GM12878 (cell line): ENCODE data around the gene AFF2. TPM values are rescaled to one million over a fixed set of nuclear protein-coding genes. Genes with fewer than 3 reads are reported as not detected.

Experiments used
- ATAC-seq: fragments of 200-7000 bp; cut with Tn5 transposase; 3 replicates; pipeline ENCODE4 v1.9.1; 2020; ENCODE audit warnings: mild to moderate bottlenecking, moderate library complexity
- BruUV-seq: library from RNA; stranded (reverse); fragments of 400-500 nt; replicated peaks from 2 replicates; lab custom pipeline; 2021; lab: Mats Ljungman, UMichigan
- CTCF ChIA-PET: fragments of 300-600 bp; sonication (Branson Sonifier 250); formaldehyde crosslinking; extraction: SDS; loops from one replicate; lab custom pipeline; 2021; ENCODE audit warnings: inconsistent platforms; lab: Yijun Ruan, JAX
- POLR2A ChIA-PET: fragments of 350-600 bp; formaldehyde crosslinking; extraction: SDS; loops from one replicate; lab custom pipeline; 2021; ENCODE audit warnings: inconsistent platforms; lab: Charles Lee
- RAD21 ChIA-PET: fragments of 300-600 bp; sonication (Branson Sonifier 250); formaldehyde crosslinking; loops from one replicate; lab custom pipeline; 2023; ENCODE audit warnings: antibody characterized with exemption; ENCODE audit not compliant: unreplicated experiment; lab: Charles Lee
- SMC1A ChIA-PET: fragments of 300-600 bp; sonication (Branson Sonifier 250); formaldehyde crosslinking; loops from one replicate; lab custom pipeline; 2023; ENCODE audit not compliant: unreplicated experiment, uncharacterized antibody; lab: Charles Lee
- DNase-seq: peaks from one replicate; pipeline ENCODE4 v3.0.0-alpha.2; 2011; ENCODE audit warnings: low read depth, low spot score
- FAIRE-seq: peaks from 3 replicates; lab custom pipeline; 2011; peaks lifted over from hg19 to GRCh38; lab: Jason Lieb, UNC
- H2AFZ ChIP-seq: 2 replicates; pipeline ENCODE4 v1.6.0; 2011; ENCODE audit warnings: low read depth, low read length, control low read depth; ENCODE audit not compliant: control insufficient read depth
- H3K27ac ChIP-seq: 2 replicates; pipeline ENCODE4 v1.5.1; 2011; ENCODE audit warnings: control low read depth; ENCODE audit not compliant: control insufficient read depth, insufficient read depth
- H3K27me3 ChIP-seq, 2 experiments: replicated peaks in 1 of 2; 2 replicates each; pipeline versions ENCODE4 v1.6.0 to v1.6.1; 2011; ENCODE audit warnings: low read length in 1 of 2; ENCODE audit not compliant: control insufficient read depth in 2 of 2, insufficient read depth in 2 of 2
- H3K36me3 ChIP-seq, 2 experiments: 2 replicates each; pipeline ENCODE4 v1.5.1; 2011; ENCODE audit warnings: low read length in 1 of 2; ENCODE audit not compliant: control insufficient read depth in 2 of 2, insufficient read depth in 2 of 2
- H3K4me1 ChIP-seq: 2 replicates; pipeline ENCODE4 v1.6.1; 2011; ENCODE audit warnings: mild to moderate bottlenecking, low read length, moderate library complexity, mixed read lengths; ENCODE audit not compliant: control insufficient read depth, insufficient read depth
- H3K4me2 ChIP-seq: 2 replicates; pipeline ENCODE4 v1.6.0; 2011; ENCODE audit warnings: control low read depth; ENCODE audit not compliant: control insufficient read depth, insufficient read depth
- H3K4me3 ChIP-seq: fragments of 200-600 bp; sonication (generic); 2 replicates; pipeline ENCODE4 v1.5.1; 2016
- H3K79me2 ChIP-seq: 2 replicates; pipeline ENCODE4 v1.6.0; 2011; ENCODE audit warnings: low read length; ENCODE audit not compliant: control insufficient read depth, insufficient read depth
- H3K9ac ChIP-seq: 2 replicates; pipeline ENCODE4 v1.8.0; 2011; ENCODE audit warnings: low read length, control low read depth, mixed read lengths; ENCODE audit not compliant: control insufficient read depth, insufficient read depth
- H3K9me3 ChIP-seq: replicated peaks from 3 replicates; pipeline ENCODE4 v1.5.1; 2011; ENCODE audit warnings: mild to moderate bottlenecking, low read length; ENCODE audit not compliant: control insufficient read depth, insufficient read depth
- H4K20me1 ChIP-seq: 2 replicates; pipeline ENCODE4 v1.6.0; 2011; ENCODE audit not compliant: control insufficient read depth, insufficient read depth
- ATF7 ChIP-seq: fragments of 450-650 bp; IDR thresholded peaks from 2 replicates; pipeline ENCODE4 v1.6.1; 2016; ENCODE audit warnings: low read depth, mild to moderate bottlenecking
- BACH1 ChIP-seq: fragments of 450-650 bp; IDR thresholded peaks from 2 replicates; pipeline ENCODE4 v1.6.1; 2017; ENCODE audit warnings: mild to moderate bottlenecking, borderline replicate concordance
- CBX3 ChIP-seq: fragments of 200-600 bp; sonication (generic); IDR thresholded peaks from 2 replicates; pipeline ENCODE4 v1.6.1; 2016; ENCODE audit warnings: low read depth, borderline replicate concordance
- CHD4 ChIP-seq: fragments of 200-600 bp; sonication (generic); IDR thresholded peaks from 2 replicates; pipeline ENCODE4 v1.6.1; 2016; ENCODE audit warnings: mild to moderate bottlenecking
- CREB1 ChIP-seq: IDR thresholded peaks from 2 replicates; pipeline ENCODE4 v1.6.1; 2012; ENCODE audit warnings: low read depth, mild to moderate bottlenecking, inconsistent platforms
- ELK1 ChIP-seq: IDR thresholded peaks from 2 replicates; pipeline ENCODE4 v1.6.1; 2012; ENCODE audit warnings: low read depth, low read length, improper control_type of control experiment
- ETV6 ChIP-seq, 2 experiments: fragments of 450-650 bp in 1 of 2; IDR thresholded peaks in 1 of 2; conservative IDR thresholded peaks in 1 of 2; 2 replicates each; pipeline ENCODE4 v1.6.1; 2014; ENCODE audit warnings: antibody characterized with exemption in 1 of 2, borderline replicate concordance in 1 of 2, low read depth in 1 of 2, mild to moderate bottlenecking in 1 of 2, moderate library complexity in 1 of 2
- KDM1A ChIP-seq: fragments of 200-600 bp; sonication (generic); IDR thresholded peaks from 2 replicates; pipeline ENCODE4 v1.6.1; 2016; ENCODE audit warnings: borderline replicate concordance
- MEF2A ChIP-seq: IDR thresholded peaks from 2 replicates; pipeline ENCODE4 v1.6.1; 2011; ENCODE audit warnings: low read depth, mild to moderate bottlenecking, low read length, moderate library complexity; ENCODE audit not compliant: insufficient read depth
- RAD51 ChIP-seq: fragments of 450-650 bp; IDR thresholded peaks from 2 replicates; pipeline ENCODE4 v1.6.1; 2016; ENCODE audit warnings: moderate library complexity, mild to moderate bottlenecking, inconsistent platforms
- RB1 ChIP-seq: fragments of 450-650 bp; formaldehyde crosslinking; IDR thresholded peaks from 2 replicates; pipeline ENCODE4 v1.6.1; 2017; ENCODE audit warnings: mild to moderate bottlenecking, borderline replicate concordance
- SMAD1 ChIP-seq: fragments of 450-650 bp; IDR thresholded peaks from 2 replicates; pipeline ENCODE4 v1.6.1; 2018; ENCODE audit warnings: mild to moderate bottlenecking, low read depth; ENCODE audit not compliant: partially characterized antibody
- SMAD5 ChIP-seq: IDR thresholded peaks from 2 replicates; pipeline ENCODE4 v1.6.1; 2016; ENCODE audit warnings: antibody characterized with exemption, low read depth
- SPI1 ChIP-seq: IDR thresholded peaks from 2 replicates; pipeline ENCODE4 v1.6.1; 2011; ENCODE audit warnings: low read depth, mild to moderate bottlenecking, low read length, moderate library complexity, borderline replicate concordance; ENCODE audit not compliant: insufficient read depth
- STAT3 ChIP-seq: IDR thresholded peaks from 2 replicates; pipeline ENCODE4 v1.6.1; 2011; ENCODE audit warnings: low read depth, low read length, improper control_type of control experiment
- SUZ12 ChIP-seq: fragments of 200-600 bp; sonication (generic); IDR thresholded peaks from one replicate; pipeline ENCODE4 v1.6.1; 2018; ENCODE audit warnings: antibody characterized with exemption, mild to moderate bottlenecking; ENCODE audit not compliant: unreplicated experiment
- TAF1 ChIP-seq: IDR thresholded peaks from 2 replicates; pipeline ENCODE4 v1.6.1; 2011; ENCODE audit warnings: mild to moderate bottlenecking, low read depth, low read length, borderline replicate concordance
- ZNF24 ChIP-seq: fragments of 450-650 bp; IDR thresholded peaks from 2 replicates; pipeline ENCODE4 v1.6.1; 2017; ENCODE audit warnings: antibody characterized with exemption, mild to moderate bottlenecking
- ZNF274 ChIP-seq: IDR thresholded peaks from one replicate; pipeline ENCODE4 v1.8.0; 2011; ENCODE audit not compliant: insufficient read length, insufficient read depth
- WGBS: methylation state at CpG from one replicate; pipeline ENCODE4 v1.1.6; 2016; ENCODE audit warnings: low lambda C conversion rate; ENCODE audit not compliant: insufficient replicate concordance, insufficient coverage; ENCODE audit errors: missing lambda C conversion rate; 5-methylcytosine and 5-hydroxymethylcytosine counted together
- in situ Hi-C: fragments of 300-500 bp; cut with MboI; formaldehyde crosslinking; loops from 9 replicates; pipeline ENCODE4 v1.14.3; 2018; ENCODE audit warnings: mixed read lengths
- intact Hi-C: fragments of 100-400 bp; cut with micrococcal nuclease; formaldehyde crosslinking; loops from one replicate; pipeline ENCODE4 v1.14.2; 2022; ENCODE audit not compliant: unreplicated experiment
- polyA plus RNA-seq, 11 experiments: library from polyadenylated mRNA; depleted of rRNA in 4 of 11; unstranded in 6 of 11; stranded (reverse) in 5 of 11; fragments of >200 nt; fragmentation: Nextera tagmentation in 4 of 11; fragmentation: Illumina TruSeq in 1 of 11; extraction: Ambion mirVana in 4 of 11; extraction: Trizol in 1 of 11; gene quantifications; 1 replicate in 1 of 11; 2 replicates in 10 of 11; pipeline versions ENCODE4 v1.2.1 to v1.2.3, GENCODE V29; 2011 to 2016; ENCODE audit warnings: inconsistent platforms in 2 of 11, missing spikeins in 2 of 11, low read depth in 1 of 11
- total RNA-seq, 4 experiments: library from RNA; depleted of rRNA in 3 of 4; stranded (reverse); fragments of >200 nt in 3 of 4; fragmentation: Illumina TruSeq in 1 of 4; extraction: Trizol in 1 of 4; gene quantifications; 2 replicates each; pipeline versions ENCODE4 v1.2.1 to v1.2.3, GENCODE V29; 2013 to 2021
- TF ChIP-seq, protein P1 (sequence below): fragments of 450-650 bp; IDR thresholded peaks from 2 replicates; pipeline ENCODE4 v1.6.1; 2016; ENCODE audit warnings: mild to moderate bottlenecking, moderate library complexity, borderline replicate concordance

AFF2 gene
- total and polyA plus RNA-seq, 10 of the 15 experiments (the other 5 are each of a cell fraction or from before 2014, with no cell fraction given) = under 0.01 to 0.03 TPM; not detected in 8

DNA sequence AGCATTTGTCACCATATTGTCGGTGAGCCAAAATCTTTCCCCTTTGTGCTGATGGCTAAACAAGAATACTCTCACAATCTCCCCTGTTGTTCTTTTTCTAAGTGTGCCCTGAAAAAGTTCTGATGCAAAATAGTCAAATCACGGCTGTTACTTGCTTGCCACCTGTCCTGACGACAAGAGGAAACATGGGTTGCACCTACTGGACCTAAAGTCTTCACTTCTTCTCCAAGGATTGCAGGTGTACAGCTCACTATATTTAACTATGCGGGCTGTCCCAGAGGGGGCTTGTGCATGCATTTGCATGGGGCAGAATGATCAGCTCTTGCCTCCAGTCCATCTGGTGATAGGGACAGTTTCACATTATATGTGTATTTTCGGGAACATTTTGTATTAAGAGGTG lies 21.6 kb downstream of the AFF2 start:
- DNase-seq (no peak), ATAC-seq (no peak), FAIRE-seq (no peak)
- H3K27ac ChIP-seq = no peak overlapping the region
- no peaks in the 10 kb centered on the region for H3K36me3 ChIP-seq
- in situ Hi-C loops (no loop called here), intact Hi-C loops (no loop called here)
- no TSS peak for BruUV-seq
- no peak overlapping the region for H3K4me2 ChIP-seq
- no peaks in the 10 kb centered on the region for H3K9me3 ChIP-seq
- WGBS = 15% methylated on average over 5 of the region's 5 CpGs
- H3K4me1 ChIP-seq = no peaks in the 10 kb centered on the region
- H3K79me2 ChIP-seq = no peaks in the 10 kb centered on the region
- ChIA-PET POLR2A (no interaction called here), RAD21 (no interaction called here), SMC1A (no interaction called here), CTCF (interaction anchor here (2.8 kb wide), 1 partner anchor 8 kb away, joined by 11 read pairs; no protein-coding TSS in a partner anchor)
- no peak overlapping the region for H2AFZ ChIP-seq
- no peak for TF ChIP-seq RB1
- no peak for TF ChIP-seq ZNF274
- no peak for TF ChIP-seq STAT3
- no peak for TF ChIP-seq ATF7
- TF ChIP-seq CREB1 = no peak
- TF ChIP-seq, protein P1, sequence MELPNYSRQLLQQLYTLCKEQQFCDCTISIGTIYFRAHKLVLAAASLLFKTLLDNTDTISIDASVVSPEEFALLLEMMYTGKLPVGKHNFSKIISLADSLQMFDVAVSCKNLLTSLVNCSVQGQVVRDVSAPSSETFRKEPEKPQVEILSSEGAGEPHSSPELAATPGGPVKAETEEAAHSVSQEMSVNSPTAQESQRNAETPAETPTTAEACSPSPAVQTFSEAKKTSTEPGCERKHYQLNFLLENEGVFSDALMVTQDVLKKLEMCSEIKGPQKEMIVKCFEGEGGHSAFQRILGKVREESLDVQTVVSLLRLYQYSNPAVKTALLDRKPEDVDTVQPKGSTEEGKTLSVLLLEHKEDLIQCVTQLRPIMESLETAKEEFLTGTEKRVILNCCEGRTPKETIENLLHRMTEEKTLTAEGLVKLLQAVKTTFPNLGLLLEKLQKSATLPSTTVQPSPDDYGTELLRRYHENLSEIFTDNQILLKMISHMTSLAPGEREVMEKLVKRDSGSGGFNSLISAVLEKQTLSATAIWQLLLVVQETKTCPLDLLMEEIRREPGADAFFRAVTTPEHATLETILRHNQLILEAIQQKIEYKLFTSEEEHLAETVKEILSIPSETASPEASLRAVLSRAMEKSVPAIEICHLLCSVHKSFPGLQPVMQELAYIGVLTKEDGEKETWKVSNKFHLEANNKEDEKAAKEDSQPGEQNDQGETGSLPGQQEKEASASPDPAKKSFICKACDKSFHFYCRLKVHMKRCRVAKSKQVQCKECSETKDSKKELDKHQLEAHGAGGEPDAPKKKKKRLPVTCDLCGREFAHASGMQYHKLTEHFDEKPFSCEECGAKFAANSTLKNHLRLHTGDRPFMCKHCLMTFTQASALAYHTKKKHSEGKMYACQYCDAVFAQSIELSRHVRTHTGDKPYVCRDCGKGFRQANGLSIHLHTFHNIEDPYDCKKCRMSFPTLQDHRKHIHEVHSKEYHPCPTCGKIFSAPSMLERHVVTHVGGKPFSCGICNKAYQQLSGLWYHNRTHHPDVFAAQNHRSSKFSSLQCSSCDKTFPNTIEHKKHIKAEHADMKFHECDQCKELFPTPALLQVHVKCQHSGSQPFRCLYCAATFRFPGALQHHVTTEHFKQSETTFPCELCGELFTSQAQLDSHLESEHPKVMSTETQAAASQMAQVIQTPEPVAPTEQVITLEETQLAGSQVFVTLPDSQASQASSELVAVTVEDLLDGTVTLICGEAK = no peak
- no peak for TF ChIP-seq CHD4
- TF ChIP-seq ELK1 = no peak
- TF ChIP-seq SMAD5 = no peak
- TF ChIP-seq ETV6 (conservative IDR thresholded peaks at IDR 0.05 in 1 of 2, IDR thresholded peaks at IDR 0.05 in 1 of 2; ENCODE audit: borderline replicate concordance in 1 of 2, low read depth in 1 of 2) = no peak
- TF ChIP-seq RAD51 = no peak
- TF ChIP-seq CBX3 = no peak
- no peak for TF ChIP-seq ZNF24
- TF ChIP-seq BACH1 = no peak
- no peak for TF ChIP-seq TAF1
- TF ChIP-seq SMAD1 = no peak
- no peak for TF ChIP-seq MEF2A
- no peak for TF ChIP-seq SUZ12
- no peak for TF ChIP-seq KDM1A
- no peak for TF ChIP-seq SPI1
- H4K20me1 ChIP-seq = no peaks in the 10 kb centered on the region
- H3K9ac ChIP-seq = no peak overlapping the region
- H3K4me3 ChIP-seq = no peak overlapping the region
- H3K27me3 ChIP-seq = no peaks in the 10 kb centered on the region; a peak in 1 of 4 replicates
